Stimulated activated CD4-positive, alpha-beta T cell treated with anti-CD3 and anti-CD28 coated beads, Interleukin-2, amount 100 ng/mL, for 4 hours (primary cell): ENCODE data around the gene FRG2C.
"Not testable (repeated sequence)": the region's sequence is repeated elsewhere in the genome, so short reads cannot be mapped to it uniquely, and the experiment has no call there.

Source experiments
- DNase-seq: peaks from one replicate; pipeline ENCODE4 v3.0.0-alpha.2; 2020; ENCODE audit warnings: low read depth

FRG2C gene

GRCh38 chr3:75669348-75670297 lies 5.5 kb downstream of the FRG2C start:
- not testable (repeated sequence) for DNase-seq

- not testable (repeated sequence) for DNase-seq
These were observed 6.5 kb downstream of the FRG2C start for GRCh38 chr3:75670298-75671286.

- not testable (repeated sequence) for DNase-seq
These were observed 7.4 kb downstream of the FRG2C start for GRCh38 chr3:75671287-75672139.

GRCh38 chr3:75672140-75672775 lies 8.1 kb downstream of the FRG2C start:
- DNase-seq, result not testable (repeated sequence)

- not testable (repeated sequence) for DNase-seq
These were observed 19.8 kb downstream of the FRG2C start for GRCh38 chr3:75683965-75684364.

- no peak for DNase-seq
These were observed 23.2 kb downstream of the FRG2C start for GRCh38 chr3:75687323-75687722.

GRCh38 chr3:75692061-75692460 lies 27.9 kb downstream of the FRG2C start:
- no peak for DNase-seq
